Measurements from ENCODE around the gene RPP30. TPM values are rescaled to one million over a fixed set of nuclear protein-coding genes. Genes with fewer than 3 reads are reported as not detected.

RPP30 gene
- total RNA-seq, 4 donors from 2014 or later: 16.4 to 53.6 (median 19.6) TPM

GRCh38 chr10:90924552-90924951 lies 52.8 kb downstream of the RPP30 start:
- H3K9me3 ChIP-seq: no peaks in the 10 kb centered on the region
- H3K27ac ChIP-seq: no peak overlapping the region
- DNase-seq: no peak
- H3K27me3 ChIP-seq: no peaks in the 10 kb centered on the region
- no peaks in the 10 kb centered on the region for H3K4me1 ChIP-seq
- H3K36me3 ChIP-seq: no peaks in the 10 kb centered on the region
- no peak for TF ChIP-seq CTCF (IDR thresholded peaks at IDR 0.05)
- no peak for TF ChIP-seq POLR2A (IDR thresholded peaks at IDR 0.05)
- no peak overlapping the region for H3K4me3 ChIP-seq

- TF ChIP-seq CTCF (IDR thresholded peaks at IDR 0.05) (no peak), POLR2A (IDR thresholded peaks at IDR 0.05) (no peak)
- Histone ChIP-seq H3K4me3 (no peak overlapping the region), H3K36me3 (no peaks in the 10 kb centered on the region), H3K4me1 (no peaks in the 10 kb centered on the region), H3K27me3 (no peaks in the 10 kb centered on the region), H3K9me3 (no peaks in the 10 kb centered on the region), H3K27ac (no peak overlapping the region)
- no peak for DNase-seq
Observed at GRCh38 chr10:90925079-90926029, 53.6 kb downstream of the RPP30 start.

- H3K27me3 ChIP-seq: no peaks in the 10 kb centered on the region
- no peak for DNase-seq
- no peaks in the 10 kb centered on the region for H3K9me3 ChIP-seq
- no peaks in the 10 kb centered on the region for H3K4me1 ChIP-seq
- H3K27ac ChIP-seq: no peak overlapping the region
- H3K4me3 ChIP-seq: no peak overlapping the region
- H3K36me3 ChIP-seq: no peaks in the 10 kb centered on the region
- TF ChIP-seq CTCF (IDR thresholded peaks at IDR 0.05): no peak
- no peak for TF ChIP-seq POLR2A (IDR thresholded peaks at IDR 0.05)
Observed at GRCh38 chr10:90927293-90927692, 55.5 kb downstream of the RPP30 start.

GRCh38 chr10:90929179-90929578 lies 57.4 kb downstream of the RPP30 start:
- Histone ChIP-seq H3K4me1 (no peaks in the 10 kb centered on the region), H3K27me3 (no peaks in the 10 kb centered on the region), H3K36me3 (no peaks in the 10 kb centered on the region), H3K27ac (no peak overlapping the region), H3K4me3 (no peak overlapping the region), H3K9me3 (no peaks in the 10 kb centered on the region)
- DNase-seq: no peak
- TF ChIP-seq POLR2A (IDR thresholded peaks at IDR 0.05) (no peak), CTCF (IDR thresholded peaks at IDR 0.05) (no peak)

- H3K27ac ChIP-seq: peak overlapping the region in 1 of 4 donors; percentile 22
- no peak for DNase-seq
Observed at GRCh38 chr10:90930070-90930837, 58.5 kb downstream of the RPP30 start.

More at GRCh38 chr10:90930070-90930837, 58.5 kb downstream of the RPP30 start:
- TF ChIP-seq POLR2A (IDR thresholded peaks at IDR 0.05): no peak
- no peak for TF ChIP-seq CTCF (IDR thresholded peaks at IDR 0.05)
- no peaks in the 10 kb centered on the region for H3K9me3 ChIP-seq
- H3K4me3 ChIP-seq: no peak overlapping the region
- H3K36me3 ChIP-seq: no peaks in the 10 kb centered on the region
- no peaks in the 10 kb centered on the region for H3K27me3 ChIP-seq
- H3K4me1 ChIP-seq: no peaks in the 10 kb centered on the region

Data from Peyer's patch (tissue), 4 donors.